GM23338 (cell line): ENCODE measurements around the gene IL15RA.
"Not testable (repeated sequence)": the region's sequence is repeated elsewhere in the genome, so short reads cannot be mapped to it uniquely, and the experiment has no call there.

ENCODE experiments used
- CREB1 ChIP-seq: fragments of 250-450 bp; sonication (Bioruptor Pico); IDR thresholded peaks from 2 replicates; pipeline ENCODE4 v1.5.0; 2020; ENCODE audit warnings: low read depth, mild to moderate bottlenecking, moderate library complexity
- EZH2 ChIP-seq: fragments of 200-600 bp; sonication (generic); IDR thresholded peaks from one replicate; pipeline ENCODE4 v1.8.0; 2017; ENCODE audit warnings: antibody characterized with exemption, mild to moderate bottlenecking, low read depth; ENCODE audit not compliant: unreplicated experiment
- EZH2phosphoT487 ChIP-seq: fragments of 200-600 bp; sonication (generic); IDR thresholded peaks from one replicate; pipeline ENCODE4 v1.8.1; 2018; ENCODE audit warnings: antibody characterized with exemption; ENCODE audit not compliant: unreplicated experiment
- JUNB ChIP-seq: IDR thresholded peaks from one replicate; pipeline ENCODE4 v1.6.1; 2016; ENCODE audit warnings: antibody characterized with exemption; ENCODE audit not compliant: unreplicated experiment
- NANOG ChIP-seq: IDR thresholded peaks from 2 replicates; pipeline ENCODE4 v1.6.1; 2016; ENCODE audit warnings: antibody characterized with exemption, borderline replicate concordance
- POLR2AphosphoS5 ChIP-seq: IDR thresholded peaks from 2 replicates; pipeline ENCODE4 v1.6.1; 2016; ENCODE audit warnings: antibody characterized with exemption, low read depth
- STAT1 ChIP-seq: IDR thresholded peaks from one replicate; pipeline ENCODE4 v1.6.1; 2016; ENCODE audit warnings: antibody characterized with exemption; ENCODE audit not compliant: unreplicated experiment
- ZNF114 ChIP-seq: fragments of 250-450 bp; sonication (Bioruptor Pico); IDR thresholded peaks from 2 replicates; pipeline ENCODE4 v1.5.0; 2020; ENCODE audit warnings: mild to moderate bottlenecking, moderate library complexity
- ZNF331 ChIP-seq: fragments of 250-450 bp; sonication (Bioruptor Pico); IDR thresholded peaks from 2 replicates; pipeline ENCODE4 v1.5.0; 2020; ENCODE audit warnings: low read depth, mild to moderate bottlenecking, moderate library complexity
- TF ChIP-seq, protein P1 (sequence below): IDR thresholded peaks from one replicate; pipeline ENCODE4 v1.6.1; 2018; ENCODE audit warnings: antibody characterized with exemption; ENCODE audit not compliant: unreplicated experiment
- TF ChIP-seq, protein P2 (sequence below), 2 experiments: fragments of 200-600 bp in 1 of 2; sonication (generic) in 1 of 2; conservative IDR thresholded peaks; 2 replicates each; pipeline versions ENCODE4 v1.5.1 to v1.6.1; 2016 to 2017; ENCODE audit warnings: antibody characterized with exemption in 2 of 2, low read depth in 2 of 2, mild to moderate bottlenecking in 2 of 2, moderate library complexity in 1 of 2
- TF ChIP-seq, protein P3 (sequence below): fragments of 250-450 bp; sonication (Bioruptor Pico); IDR thresholded peaks from 2 replicates; pipeline ENCODE4 v1.5.0; 2020; ENCODE audit warnings: mild to moderate bottlenecking, moderate library complexity
- TF ChIP-seq, protein P4 (sequence below): IDR thresholded peaks from 2 replicates; pipeline ENCODE4 v1.6.1; 2016; ENCODE audit warnings: antibody characterized with exemption

DNA sequence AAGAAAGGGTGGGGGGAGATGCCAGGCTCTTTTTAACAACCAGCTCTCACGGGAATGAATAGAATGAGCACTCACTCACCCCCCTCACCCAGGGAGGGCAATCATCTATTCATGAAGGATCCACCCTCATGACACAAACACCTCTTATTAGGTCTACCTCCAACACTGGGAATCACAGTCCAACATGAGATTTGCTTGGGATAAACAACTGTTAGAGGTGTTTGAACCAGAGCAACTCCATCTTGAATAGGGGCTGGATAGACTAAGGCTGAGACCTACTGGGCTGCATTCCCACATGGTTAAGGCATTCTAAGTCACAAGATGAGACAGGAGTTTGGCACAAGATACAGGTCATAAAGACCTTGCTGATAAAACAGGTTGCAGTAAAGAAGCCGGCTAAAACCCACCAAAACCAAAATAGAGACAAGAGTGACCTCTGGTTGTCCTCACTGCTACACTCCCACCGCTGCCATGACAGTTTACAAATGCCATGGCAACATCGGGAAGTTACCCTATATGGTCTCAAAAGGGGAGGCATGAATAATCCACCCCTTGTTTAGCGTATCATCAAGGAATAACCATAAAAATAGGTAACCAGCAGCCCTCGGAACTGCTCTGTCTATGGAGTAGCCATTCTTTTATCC is 27.9 kb upstream of the IL15RA start:
- TF ChIP-seq JUNB; EZH2; CREB1 (CRISPR knock-in tag); POLR2AphosphoS5; ZNF331; EZH2phosphoT487; STAT1; ZNF114 (CRISPR knock-in tag); NANOG: not testable (repeated sequence)
- TF ChIP-seq, protein P1, sequence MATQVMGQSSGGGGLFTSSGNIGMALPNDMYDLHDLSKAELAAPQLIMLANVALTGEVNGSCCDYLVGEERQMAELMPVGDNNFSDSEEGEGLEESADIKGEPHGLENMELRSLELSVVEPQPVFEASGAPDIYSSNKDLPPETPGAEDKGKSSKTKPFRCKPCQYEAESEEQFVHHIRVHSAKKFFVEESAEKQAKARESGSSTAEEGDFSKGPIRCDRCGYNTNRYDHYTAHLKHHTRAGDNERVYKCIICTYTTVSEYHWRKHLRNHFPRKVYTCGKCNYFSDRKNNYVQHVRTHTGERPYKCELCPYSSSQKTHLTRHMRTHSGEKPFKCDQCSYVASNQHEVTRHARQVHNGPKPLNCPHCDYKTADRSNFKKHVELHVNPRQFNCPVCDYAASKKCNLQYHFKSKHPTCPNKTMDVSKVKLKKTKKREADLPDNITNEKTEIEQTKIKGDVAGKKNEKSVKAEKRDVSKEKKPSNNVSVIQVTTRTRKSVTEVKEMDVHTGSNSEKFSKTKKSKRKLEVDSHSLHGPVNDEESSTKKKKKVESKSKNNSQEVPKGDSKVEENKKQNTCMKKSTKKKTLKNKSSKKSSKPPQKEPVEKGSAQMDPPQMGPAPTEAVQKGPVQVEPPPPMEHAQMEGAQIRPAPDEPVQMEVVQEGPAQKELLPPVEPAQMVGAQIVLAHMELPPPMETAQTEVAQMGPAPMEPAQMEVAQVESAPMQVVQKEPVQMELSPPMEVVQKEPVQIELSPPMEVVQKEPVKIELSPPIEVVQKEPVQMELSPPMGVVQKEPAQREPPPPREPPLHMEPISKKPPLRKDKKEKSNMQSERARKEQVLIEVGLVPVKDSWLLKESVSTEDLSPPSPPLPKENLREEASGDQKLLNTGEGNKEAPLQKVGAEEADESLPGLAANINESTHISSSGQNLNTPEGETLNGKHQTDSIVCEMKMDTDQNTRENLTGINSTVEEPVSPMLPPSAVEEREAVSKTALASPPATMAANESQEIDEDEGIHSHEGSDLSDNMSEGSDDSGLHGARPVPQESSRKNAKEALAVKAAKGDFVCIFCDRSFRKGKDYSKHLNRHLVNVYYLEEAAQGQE = not testable (repeated sequence)
- TF ChIP-seq, protein P2, sequence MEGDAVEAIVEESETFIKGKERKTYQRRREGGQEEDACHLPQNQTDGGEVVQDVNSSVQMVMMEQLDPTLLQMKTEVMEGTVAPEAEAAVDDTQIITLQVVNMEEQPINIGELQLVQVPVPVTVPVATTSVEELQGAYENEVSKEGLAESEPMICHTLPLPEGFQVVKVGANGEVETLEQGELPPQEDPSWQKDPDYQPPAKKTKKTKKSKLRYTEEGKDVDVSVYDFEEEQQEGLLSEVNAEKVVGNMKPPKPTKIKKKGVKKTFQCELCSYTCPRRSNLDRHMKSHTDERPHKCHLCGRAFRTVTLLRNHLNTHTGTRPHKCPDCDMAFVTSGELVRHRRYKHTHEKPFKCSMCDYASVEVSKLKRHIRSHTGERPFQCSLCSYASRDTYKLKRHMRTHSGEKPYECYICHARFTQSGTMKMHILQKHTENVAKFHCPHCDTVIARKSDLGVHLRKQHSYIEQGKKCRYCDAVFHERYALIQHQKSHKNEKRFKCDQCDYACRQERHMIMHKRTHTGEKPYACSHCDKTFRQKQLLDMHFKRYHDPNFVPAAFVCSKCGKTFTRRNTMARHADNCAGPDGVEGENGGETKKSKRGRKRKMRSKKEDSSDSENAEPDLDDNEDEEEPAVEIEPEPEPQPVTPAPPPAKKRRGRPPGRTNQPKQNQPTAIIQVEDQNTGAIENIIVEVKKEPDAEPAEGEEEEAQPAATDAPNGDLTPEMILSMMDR (conservative IDR thresholded peaks at IDR 0.05; ENCODE audit: low read depth in 2 of 2) = not testable (repeated sequence)
- TF ChIP-seq, protein P3, sequence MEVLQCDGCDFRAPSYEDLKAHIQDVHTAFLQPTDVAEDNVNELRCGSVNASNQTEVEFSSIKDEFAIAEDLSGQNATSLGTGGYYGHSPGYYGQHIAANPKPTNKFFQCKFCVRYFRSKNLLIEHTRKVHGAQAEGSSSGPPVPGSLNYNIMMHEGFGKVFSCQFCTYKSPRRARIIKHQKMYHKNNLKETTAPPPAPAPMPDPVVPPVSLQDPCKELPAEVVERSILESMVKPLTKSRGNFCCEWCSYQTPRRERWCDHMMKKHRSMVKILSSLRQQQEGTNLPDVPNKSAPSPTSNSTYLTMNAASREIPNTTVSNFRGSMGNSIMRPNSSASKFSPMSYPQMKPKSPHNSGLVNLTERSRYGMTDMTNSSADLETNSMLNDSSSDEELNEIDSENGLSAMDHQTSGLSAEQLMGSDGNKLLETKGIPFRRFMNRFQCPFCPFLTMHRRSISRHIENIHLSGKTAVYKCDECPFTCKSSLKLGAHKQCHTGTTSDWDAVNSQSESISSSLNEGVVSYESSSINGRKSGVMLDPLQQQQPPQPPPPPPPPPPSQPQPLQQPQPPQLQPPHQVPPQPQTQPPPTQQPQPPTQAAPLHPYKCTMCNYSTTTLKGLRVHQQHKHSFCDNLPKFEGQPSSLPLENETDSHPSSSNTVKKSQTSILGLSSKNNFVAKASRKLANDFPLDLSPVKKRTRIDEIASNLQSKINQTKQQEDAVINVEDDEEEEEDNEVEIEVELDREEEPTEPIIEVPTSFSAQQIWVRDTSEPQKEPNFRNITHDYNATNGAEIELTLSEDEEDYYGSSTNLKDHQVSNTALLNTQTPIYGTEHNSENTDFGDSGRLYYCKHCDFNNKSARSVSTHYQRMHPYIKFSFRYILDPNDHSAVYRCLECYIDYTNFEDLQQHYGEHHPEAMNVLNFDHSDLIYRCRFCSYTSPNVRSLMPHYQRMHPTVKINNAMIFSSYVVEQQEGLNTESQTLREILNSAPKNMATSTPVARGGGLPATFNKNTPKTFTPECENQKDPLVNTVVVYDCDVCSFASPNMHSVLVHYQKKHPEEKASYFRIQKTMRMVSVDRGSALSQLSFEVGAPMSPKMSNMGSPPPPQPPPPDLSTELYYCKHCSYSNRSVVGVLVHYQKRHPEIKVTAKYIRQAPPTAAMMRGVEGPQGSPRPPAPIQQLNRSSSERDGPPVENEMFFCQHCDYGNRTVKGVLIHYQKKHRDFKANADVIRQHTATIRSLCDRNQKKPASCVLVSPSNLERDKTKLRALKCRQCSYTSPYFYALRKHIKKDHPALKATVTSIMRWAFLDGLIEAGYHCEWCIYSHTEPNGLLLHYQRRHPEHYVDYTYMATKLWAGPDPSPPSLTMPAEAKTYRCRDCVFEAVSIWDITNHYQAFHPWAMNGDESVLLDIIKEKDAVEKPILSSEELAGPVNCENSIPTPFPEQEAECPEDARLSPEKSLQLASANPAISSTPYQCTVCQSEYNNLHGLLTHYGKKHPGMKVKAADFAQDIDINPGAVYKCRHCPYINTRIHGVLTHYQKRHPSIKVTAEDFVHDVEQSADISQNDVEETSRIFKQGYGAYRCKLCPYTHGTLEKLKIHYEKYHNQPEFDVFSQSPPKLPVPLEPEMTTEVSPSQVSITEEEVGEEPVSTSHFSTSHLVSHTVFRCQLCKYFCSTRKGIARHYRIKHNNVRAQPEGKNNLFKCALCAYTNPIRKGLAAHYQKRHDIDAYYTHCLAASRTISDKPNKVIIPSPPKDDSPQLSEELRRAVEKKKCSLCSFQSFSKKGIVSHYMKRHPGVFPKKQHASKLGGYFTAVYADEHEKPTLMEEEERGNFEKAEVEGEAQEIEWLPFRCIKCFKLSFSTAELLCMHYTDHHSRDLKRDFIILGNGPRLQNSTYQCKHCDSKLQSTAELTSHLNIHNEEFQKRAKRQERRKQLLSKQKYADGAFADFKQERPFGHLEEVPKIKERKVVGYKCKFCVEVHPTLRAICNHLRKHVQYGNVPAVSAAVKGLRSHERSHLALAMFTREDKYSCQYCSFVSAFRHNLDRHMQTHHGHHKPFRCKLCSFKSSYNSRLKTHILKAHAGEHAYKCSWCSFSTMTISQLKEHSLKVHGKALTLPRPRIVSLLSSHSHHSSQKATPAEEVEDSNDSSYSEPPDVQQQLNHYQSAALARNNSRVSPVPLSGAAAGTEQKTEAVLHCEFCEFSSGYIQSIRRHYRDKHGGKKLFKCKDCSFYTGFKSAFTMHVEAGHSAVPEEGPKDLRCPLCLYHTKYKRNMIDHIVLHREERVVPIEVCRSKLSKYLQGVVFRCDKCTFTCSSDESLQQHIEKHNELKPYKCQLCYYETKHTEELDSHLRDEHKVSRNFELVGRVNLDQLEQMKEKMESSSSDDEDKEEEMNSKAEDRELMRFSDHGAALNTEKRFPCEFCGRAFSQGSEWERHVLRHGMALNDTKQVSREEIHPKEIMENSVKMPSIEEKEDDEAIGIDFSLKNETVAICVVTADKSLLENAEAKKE (CRISPR knock-in tag) = not testable (repeated sequence)
- TF ChIP-seq, protein P4, sequence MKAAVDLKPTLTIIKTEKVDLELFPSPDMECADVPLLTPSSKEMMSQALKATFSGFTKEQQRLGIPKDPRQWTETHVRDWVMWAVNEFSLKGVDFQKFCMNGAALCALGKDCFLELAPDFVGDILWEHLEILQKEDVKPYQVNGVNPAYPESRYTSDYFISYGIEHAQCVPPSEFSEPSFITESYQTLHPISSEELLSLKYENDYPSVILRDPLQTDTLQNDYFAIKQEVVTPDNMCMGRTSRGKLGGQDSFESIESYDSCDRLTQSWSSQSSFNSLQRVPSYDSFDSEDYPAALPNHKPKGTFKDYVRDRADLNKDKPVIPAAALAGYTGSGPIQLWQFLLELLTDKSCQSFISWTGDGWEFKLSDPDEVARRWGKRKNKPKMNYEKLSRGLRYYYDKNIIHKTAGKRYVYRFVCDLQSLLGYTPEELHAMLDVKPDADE = not testable (repeated sequence)
